ENCODE data around the gene GBA2.

Gene GBA2

DNA sequence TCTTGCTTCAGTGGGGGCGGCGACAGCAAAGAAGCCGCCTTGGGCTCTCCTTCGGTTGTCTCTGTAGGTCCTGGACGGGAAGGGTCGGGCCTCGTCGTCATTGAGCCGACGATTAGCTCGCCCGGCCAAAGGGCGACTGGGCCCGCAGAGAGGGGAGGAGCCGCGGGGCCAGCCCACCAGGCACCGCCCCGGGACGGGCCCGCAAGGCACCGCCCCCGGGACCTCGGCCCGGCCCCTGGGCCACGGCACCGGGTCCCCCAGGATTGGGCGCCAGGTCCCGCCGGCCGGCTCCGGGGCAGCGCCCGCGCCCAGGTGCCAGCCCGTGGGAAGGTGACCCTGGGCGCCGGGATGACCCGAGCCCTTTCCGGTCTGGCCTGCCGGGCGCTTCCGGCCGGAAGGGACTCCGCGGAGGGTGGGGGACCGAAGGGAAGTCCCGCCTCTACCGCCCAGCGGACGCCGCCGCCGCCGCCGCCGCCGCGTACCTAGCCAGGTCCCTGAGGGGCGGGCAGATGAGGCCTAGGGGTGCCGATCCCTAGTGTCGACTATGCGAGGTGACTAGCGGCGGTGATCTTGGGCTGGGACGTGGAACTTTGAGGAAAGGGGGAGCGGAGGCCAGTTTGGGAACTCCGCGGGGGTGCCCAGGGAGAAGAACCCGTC, at the start of gene GBA2, which contains the start of gene RGP1:
TSS of gene GBA2 (minus strand) at position 371 of the 657 bp plus-strand sequence. CDS start 524 bp downstream, outside the sequence.
TSS of gene RGP1 (plus strand) at position 430 of the 657 bp plus-strand sequence. CDS start 469 bp downstream, outside the sequence.
- Histone ChIP-seq H3K4me3 (ENCODE audit: low read length in 2 of 2) (peak within 1 kb of the TSS; percentile 94 to 98), H3K9me3 (ENCODE audit: control insufficient read depth in 2 of 2, low read length in 2 of 2) (no peaks in the 10 kb centered on the region), H3K4me1 (ENCODE audit: control insufficient read depth in 2 of 2, insufficient read depth in 2 of 2, low read length in 2 of 2) (peaks cover 24 to 34% of the 10 kb centered on the region in 2 donors), H3K36me3 (ENCODE audit: control insufficient read depth in 2 of 2, insufficient read depth in 2 of 2, low read length in 2 of 2) (peaks cover 44 to 46% of the 10 kb centered on the region in 2 donors), H3K27ac (ENCODE audit: low read depth in 2 of 2, low read length in 2 of 2) (peak within 1 kb of the TSS; percentile 97), H3K9ac (ENCODE audit: low read depth in 1 of 2, low read length in 2 of 2) (peak within 1 kb of the TSS; percentile 94 to 97), H3K27me3 (ENCODE audit: control insufficient read depth in 2 of 2, insufficient read depth in 2 of 2, low read length in 2 of 2) (no peaks in the 10 kb centered on the region)

GRCh38 chr9:35797311-35798109, 48.5 kb upstream of the GBA2 start:
- H3K27me3 ChIP-seq (ENCODE audit: control insufficient read depth in 2 of 2, insufficient read depth in 2 of 2, low read length in 2 of 2) = no peaks in the 10 kb centered on the region
- no peaks in the 10 kb centered on the region for H3K9me3 ChIP-seq (ENCODE audit: control insufficient read depth in 2 of 2, low read length in 2 of 2)
- H3K9ac ChIP-seq (ENCODE audit: low read depth in 1 of 2, low read length in 2 of 2) = no peak overlapping the region
- peaks cover 0 to 4% of the 10 kb centered on the region in 2 donors for H3K4me1 ChIP-seq (ENCODE audit: control insufficient read depth in 2 of 2, insufficient read depth in 2 of 2, low read length in 2 of 2)
- no peak overlapping the region for H3K4me3 ChIP-seq (ENCODE audit: low read length in 2 of 2)
- no peak overlapping the region for H3K27ac ChIP-seq (ENCODE audit: low read depth in 2 of 2, low read length in 2 of 2)
- peaks cover 25 to 26% of the 10 kb centered on the region in 2 donors for H3K36me3 ChIP-seq (ENCODE audit: control insufficient read depth in 2 of 2, insufficient read depth in 2 of 2, low read length in 2 of 2)

DNA sequence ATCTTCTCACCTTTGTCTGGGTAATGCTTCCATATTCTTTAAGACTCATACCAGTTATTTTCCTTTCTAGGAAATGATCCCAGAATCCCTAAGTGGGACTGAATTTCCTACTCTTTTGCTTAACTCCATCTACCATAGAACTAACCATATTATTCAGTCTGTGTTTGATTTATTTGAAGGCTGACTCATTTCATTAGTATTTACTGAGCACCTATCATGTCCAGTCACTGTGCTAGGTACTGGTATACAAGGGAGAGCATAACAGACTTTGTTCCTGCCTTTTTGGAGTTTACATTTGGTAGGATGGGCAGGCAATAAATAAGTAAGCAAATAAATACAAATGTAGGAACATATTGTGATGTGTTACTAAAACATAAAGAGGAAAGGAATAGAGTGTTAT, 46.7 kb upstream of the GBA2 start:
- H3K9ac ChIP-seq (ENCODE audit: low read depth in 1 of 2, low read length in 2 of 2) = no peak overlapping the region
- H3K4me1 ChIP-seq (ENCODE audit: control insufficient read depth in 2 of 2, insufficient read depth in 2 of 2, low read length in 2 of 2) = peaks cover 1 to 6% of the 10 kb centered on the region in 2 donors
- no peaks in the 10 kb centered on the region for H3K9me3 ChIP-seq (ENCODE audit: control insufficient read depth in 2 of 2, low read length in 2 of 2)
- peaks cover 8 to 11% of the 10 kb centered on the region in 2 donors for H3K36me3 ChIP-seq (ENCODE audit: control insufficient read depth in 2 of 2, insufficient read depth in 2 of 2, low read length in 2 of 2)
- no peak overlapping the region for H3K4me3 ChIP-seq (ENCODE audit: low read length in 2 of 2)
- H3K27me3 ChIP-seq (ENCODE audit: control insufficient read depth in 2 of 2, insufficient read depth in 2 of 2, low read length in 2 of 2) = no peaks in the 10 kb centered on the region
- H3K27ac ChIP-seq (ENCODE audit: low read depth in 2 of 2, low read length in 2 of 2) = no peak overlapping the region

- peaks cover 3 to 4% of the 10 kb centered on the region in 2 donors for H3K36me3 ChIP-seq (ENCODE audit: control insufficient read depth in 2 of 2, insufficient read depth in 2 of 2, low read length in 2 of 2)
- H3K9me3 ChIP-seq (ENCODE audit: control insufficient read depth in 2 of 2, low read length in 2 of 2) = no peaks in the 10 kb centered on the region
- H3K4me3 ChIP-seq (ENCODE audit: low read length in 2 of 2) = no peak overlapping the region
- H3K9ac ChIP-seq (ENCODE audit: low read depth in 1 of 2, low read length in 2 of 2) = no peak overlapping the region
- no peaks in the 10 kb centered on the region for H3K27me3 ChIP-seq (ENCODE audit: control insufficient read depth in 2 of 2, insufficient read depth in 2 of 2, low read length in 2 of 2)
- H3K4me1 ChIP-seq (ENCODE audit: control insufficient read depth in 2 of 2, insufficient read depth in 2 of 2, low read length in 2 of 2) = peaks cover 6 to 10% of the 10 kb centered on the region in 2 donors
- no peak overlapping the region for H3K27ac ChIP-seq (ENCODE audit: low read depth in 2 of 2, low read length in 2 of 2)
These were observed 44.4 kb upstream of the GBA2 start for GRCh38 chr9:35793461-35793860.

DNA sequence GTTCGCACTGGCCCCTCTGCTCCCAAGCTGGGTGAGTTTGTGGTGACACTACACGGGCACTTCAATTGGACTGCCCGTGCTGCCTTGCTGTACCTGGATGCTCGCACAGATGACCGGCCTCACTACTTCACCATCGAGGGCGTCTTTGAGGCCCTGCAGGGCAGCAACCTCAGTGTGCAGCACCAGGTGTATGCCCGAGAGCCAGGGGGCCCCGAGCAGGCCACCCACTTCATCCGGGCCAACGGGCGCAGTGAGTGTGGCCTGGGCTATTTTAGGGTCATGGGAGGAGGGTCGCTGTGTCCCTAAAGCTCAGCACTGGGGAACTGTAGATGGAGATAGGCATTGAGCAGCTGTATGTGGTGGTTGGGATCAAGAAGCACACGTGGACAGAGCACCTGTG, 43.8 kb upstream of the GBA2 start:
- no peak overlapping the region for H3K4me3 ChIP-seq (ENCODE audit: low read length in 2 of 2)
- H3K9ac ChIP-seq (ENCODE audit: low read depth in 1 of 2, low read length in 2 of 2) = no peak overlapping the region
- H3K36me3 ChIP-seq (ENCODE audit: control insufficient read depth in 2 of 2, insufficient read depth in 2 of 2, low read length in 2 of 2) = peaks cover 3 to 4% of the 10 kb centered on the region in 2 donors

DNA sequence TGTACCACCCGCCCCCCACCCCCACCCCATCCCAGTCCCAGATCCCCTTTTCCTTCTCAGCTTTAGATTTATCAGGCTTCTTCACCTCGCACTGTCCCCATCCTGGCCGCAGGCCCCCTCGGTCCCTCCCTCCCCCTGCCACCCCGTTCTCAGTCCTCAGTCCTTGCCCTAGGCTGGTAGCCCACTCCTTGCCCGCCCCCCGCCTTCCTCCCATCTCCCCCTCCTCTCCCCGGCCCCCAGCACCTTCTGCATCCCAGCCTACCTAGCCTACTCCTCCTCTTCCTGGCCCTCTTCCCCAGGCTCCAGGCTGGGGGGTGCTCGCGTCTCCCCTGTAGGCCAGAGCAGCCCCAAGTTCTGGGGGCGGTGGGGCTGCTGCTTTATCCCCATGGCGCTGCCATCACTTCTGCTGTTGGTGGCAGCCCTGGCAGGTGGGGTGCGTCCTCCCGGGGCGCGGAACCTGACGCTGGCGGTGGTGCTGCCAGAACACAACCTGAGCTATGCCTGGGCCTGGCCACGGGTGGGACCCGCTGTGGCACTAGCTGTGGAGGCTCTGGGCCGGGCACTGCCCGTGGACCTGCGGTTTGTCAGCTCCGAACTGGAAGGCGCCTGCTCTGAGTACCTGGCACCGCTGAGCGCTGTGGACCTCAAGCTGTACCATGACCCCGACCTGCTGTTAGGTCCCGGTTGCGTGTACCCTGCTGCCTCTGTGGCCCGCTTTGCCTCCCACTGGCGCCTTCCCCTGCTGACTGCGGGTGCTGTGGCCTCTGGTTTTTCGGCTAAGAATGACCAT, 43.2 kb upstream of the GBA2 start:
- no peak overlapping the region for H3K9ac ChIP-seq (ENCODE audit: low read depth in 1 of 2, low read length in 2 of 2)
- no peaks in the 10 kb centered on the region for H3K9me3 ChIP-seq (ENCODE audit: control insufficient read depth in 2 of 2, low read length in 2 of 2)
- H3K27ac ChIP-seq (ENCODE audit: low read depth in 2 of 2, low read length in 2 of 2) = no peak overlapping the region
- no peak overlapping the region for H3K4me3 ChIP-seq (ENCODE audit: low read length in 2 of 2)
- H3K4me1 ChIP-seq (ENCODE audit: control insufficient read depth in 2 of 2, insufficient read depth in 2 of 2, low read length in 2 of 2) = peaks cover 6 to 10% of the 10 kb centered on the region in 2 donors
- no peaks in the 10 kb centered on the region for H3K27me3 ChIP-seq (ENCODE audit: control insufficient read depth in 2 of 2, insufficient read depth in 2 of 2, low read length in 2 of 2)
- H3K36me3 ChIP-seq (ENCODE audit: control insufficient read depth in 2 of 2, insufficient read depth in 2 of 2, low read length in 2 of 2) = peaks cover 3 to 4% of the 10 kb centered on the region in 2 donors

More for the DNA sequence above, 43.8 kb upstream of the GBA2 start:
- Histone ChIP-seq H3K4me1 (ENCODE audit: control insufficient read depth in 2 of 2, insufficient read depth in 2 of 2, low read length in 2 of 2) (peaks cover 6 to 10% of the 10 kb centered on the region in 2 donors), H3K9me3 (ENCODE audit: control insufficient read depth in 2 of 2, low read length in 2 of 2) (no peaks in the 10 kb centered on the region), H3K27me3 (ENCODE audit: control insufficient read depth in 2 of 2, insufficient read depth in 2 of 2, low read length in 2 of 2) (no peaks in the 10 kb centered on the region), H3K27ac (ENCODE audit: low read depth in 2 of 2, low read length in 2 of 2) (no peak overlapping the region)

GRCh38 chr9:35791297-35791921, 42.4 kb upstream of the GBA2 start, which contains the start of gene NPR2:
NPR2 (plus strand) TSS chr9:35791591; CDS start chr9:35792409, 818 bp downstream.
- H3K4me1 ChIP-seq (ENCODE audit: control insufficient read depth in 2 of 2, insufficient read depth in 2 of 2, low read length in 2 of 2) = peaks cover 6 to 10% of the 10 kb centered on the region in 2 donors
- peak within 1 kb of the TSS in 1 of 2 donors; percentile 33 for H3K27ac ChIP-seq (ENCODE audit: low read depth in 2 of 2, low read length in 2 of 2)
- H3K9ac ChIP-seq (ENCODE audit: low read depth in 1 of 2, low read length in 2 of 2) = peak within 1 kb of the TSS in 1 of 2 donors; percentile 12

DNA sequence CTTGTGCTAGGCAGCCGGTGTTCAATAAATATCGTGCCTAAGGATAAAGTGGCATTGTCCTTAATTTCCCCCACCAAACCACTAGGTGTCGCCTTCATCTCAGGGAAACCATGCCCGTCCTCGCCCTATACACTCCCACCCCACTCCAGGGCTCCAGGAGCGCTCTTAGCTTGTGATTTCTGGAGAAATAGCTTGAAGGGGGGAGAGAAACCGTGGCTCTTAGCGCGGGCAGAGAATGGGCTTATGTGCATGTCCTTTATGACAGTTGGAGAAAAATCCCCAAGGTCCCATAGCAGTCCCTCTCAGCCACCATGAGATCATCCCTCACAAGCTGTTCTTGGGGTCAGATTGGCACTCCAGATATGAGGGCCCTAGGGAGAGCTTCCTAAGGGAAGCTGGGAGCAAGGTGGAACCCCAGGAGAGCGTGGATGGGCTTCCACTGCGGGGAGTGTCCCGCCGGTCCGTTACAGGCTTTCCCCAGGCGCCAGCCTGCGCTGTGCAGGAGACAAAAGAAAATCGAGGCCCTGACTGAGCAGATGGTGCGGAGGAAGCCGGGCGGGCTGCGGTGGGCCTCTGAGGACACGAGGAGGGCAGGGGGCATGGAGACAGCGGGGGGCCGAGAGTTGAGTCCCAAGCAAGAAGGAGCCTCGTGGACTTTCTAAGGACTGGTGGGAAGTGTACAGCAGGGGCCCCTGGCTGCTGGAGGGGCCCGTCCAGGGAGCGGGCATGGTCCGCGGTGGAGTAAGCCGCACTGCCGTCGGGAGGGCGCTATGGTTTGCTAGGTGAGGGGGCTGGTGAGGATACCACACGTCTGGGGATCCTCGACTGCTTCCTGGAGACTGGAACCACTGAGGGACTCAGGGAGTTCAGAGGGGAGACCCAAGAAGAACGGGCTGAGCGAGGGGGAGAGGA, 41.6 kb upstream of the GBA2 start:
- H3K4me3 ChIP-seq (ENCODE audit: low read length in 2 of 2) = no peak overlapping the region
- H3K27ac ChIP-seq (ENCODE audit: low read depth in 2 of 2, low read length in 2 of 2) = peak overlapping the region in 1 of 2 donors; percentile 33
- no peak overlapping the region for H3K9ac ChIP-seq (ENCODE audit: low read depth in 1 of 2, low read length in 2 of 2)
- no peaks in the 10 kb centered on the region for H3K9me3 ChIP-seq (ENCODE audit: control insufficient read depth in 2 of 2, low read length in 2 of 2)
- peaks cover 6 to 10% of the 10 kb centered on the region in 2 donors for H3K4me1 ChIP-seq (ENCODE audit: control insufficient read depth in 2 of 2, insufficient read depth in 2 of 2, low read length in 2 of 2)
- H3K36me3 ChIP-seq (ENCODE audit: control insufficient read depth in 2 of 2, insufficient read depth in 2 of 2, low read length in 2 of 2) = peaks cover 3 to 4% of the 10 kb centered on the region in 2 donors
- H3K27me3 ChIP-seq (ENCODE audit: control insufficient read depth in 2 of 2, insufficient read depth in 2 of 2, low read length in 2 of 2) = no peaks in the 10 kb centered on the region

More at GRCh38 chr9:35791297-35791921, 42.4 kb upstream of the GBA2 start, which contains the start of gene NPR2:
- Histone ChIP-seq H3K4me3 (ENCODE audit: low read length in 2 of 2) (peak within 1 kb of the TSS in 1 of 2 donors; percentile 22), H3K27me3 (ENCODE audit: control insufficient read depth in 2 of 2, insufficient read depth in 2 of 2, low read length in 2 of 2) (no peaks in the 10 kb centered on the region), H3K36me3 (ENCODE audit: control insufficient read depth in 2 of 2, insufficient read depth in 2 of 2, low read length in 2 of 2) (peaks cover 3 to 4% of the 10 kb centered on the region in 2 donors), H3K9me3 (ENCODE audit: control insufficient read depth in 2 of 2, low read length in 2 of 2) (no peaks in the 10 kb centered on the region)

DNA sequence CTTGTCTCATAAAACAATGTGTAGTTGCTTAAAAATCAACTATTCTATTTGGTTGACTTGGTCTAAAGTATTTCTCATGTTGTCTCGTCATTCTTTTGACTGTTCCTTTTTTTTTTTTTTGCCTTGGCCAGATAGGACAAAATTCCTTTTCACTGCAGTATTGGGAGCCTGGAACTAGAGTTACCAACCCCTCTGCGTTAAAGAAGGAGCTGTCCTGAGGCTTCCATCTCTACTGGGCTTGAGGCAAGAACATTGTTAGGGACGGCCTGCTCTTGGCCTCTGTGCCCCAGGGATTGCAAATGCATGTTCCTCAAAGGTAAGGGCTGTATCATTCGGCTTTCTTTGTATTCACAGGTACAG, 41.0 kb upstream of the GBA2 start:
- Histone ChIP-seq H3K9ac (ENCODE audit: low read depth in 1 of 2, low read length in 2 of 2) (no peak overlapping the region), H3K36me3 (ENCODE audit: control insufficient read depth in 2 of 2, insufficient read depth in 2 of 2, low read length in 2 of 2) (peaks cover 3 to 7% of the 10 kb centered on the region in 2 donors), H3K27me3 (ENCODE audit: control insufficient read depth in 2 of 2, insufficient read depth in 2 of 2, low read length in 2 of 2) (no peaks in the 10 kb centered on the region), H3K27ac (ENCODE audit: low read depth in 2 of 2, low read length in 2 of 2) (no peak overlapping the region), H3K4me3 (ENCODE audit: low read length in 2 of 2) (no peak overlapping the region), H3K4me1 (ENCODE audit: control insufficient read depth in 2 of 2, insufficient read depth in 2 of 2, low read length in 2 of 2) (peaks cover 6 to 10% of the 10 kb centered on the region in 2 donors), H3K9me3 (ENCODE audit: control insufficient read depth in 2 of 2, low read length in 2 of 2) (no peaks in the 10 kb centered on the region)
